GM21576 (cell line): ENCODE measurements around the gene ZNF462.

Experiments
- ATAC-seq: cut with Tn5 transposase; IDR thresholded peaks from one replicate; pipeline ENCODE4 v1.9.1; 2021; ENCODE audit warnings: mild to moderate bottlenecking, moderate library complexity; ENCODE audit not compliant: unreplicated experiment

ZNF462 gene

GRCh38 chr9:107054146-107054545, 191.2 kb downstream of the ZNF462 start:
- no peak for ATAC-seq

- ATAC-seq: no peak
Observed at GRCh38 chr9:107059220-107059619, 196.3 kb downstream of the ZNF462 start.

- ATAC-seq: no peak
Observed at GRCh38 chr9:107060062-107060461, 197.1 kb downstream of the ZNF462 start.
